SK-N-SH (cell line): ENCODE results near the gene IGSF23. TPM values are rescaled to one million over a fixed set of nuclear protein-coding genes. Genes with fewer than 3 reads are reported as not detected.
A peak's percentile ranks its signal among the peaks of the same experiment; 100 is the strongest.

Experiments
- CTCF ChIA-PET: fragments of 300-600, 350-600 bp; formaldehyde crosslinking; extraction: SDS; loops from one replicate; lab custom pipeline; 2021; lab: Yijun Ruan, JAX
- POLR2A ChIA-PET: fragments of 350-600 bp; sonication (Branson Sonifier 250); formaldehyde crosslinking; extraction: SDS; loops from one replicate; lab custom pipeline; 2020; ENCODE audit warnings: antibody characterized with exemption, inconsistent platforms; lab: Yijun Ruan, JAX
- DNase-seq: peaks from one replicate; pipeline ENCODE4 v3.0.0; 2012
- H2AFZ ChIP-seq: fragments of 200-600 bp; sonication (generic); 2 replicates; pipeline ENCODE4 v1.8.1; 2016; ENCODE audit warnings: antibody characterized with exemption, mild to moderate bottlenecking, low read depth
- H3F3A ChIP-seq: fragments of 200-600 bp; sonication (generic); replicated peaks from 2 replicates; pipeline ENCODE3; 2016; ENCODE audit warnings: antibody characterized with exemption, mild to moderate bottlenecking; ENCODE audit not compliant: insufficient read depth
- H3K27ac ChIP-seq, 2 experiments: fragments of 200-500 bp in 1 of 2; fragments of 200-600 bp in 1 of 2; sonication (Bioruptor generic) in 1 of 2; sonication (generic), shearing (Covaris generic) in 1 of 2; 2 replicates each; pipeline versions ENCODE4 v1.5.1 to v1.6.1; 2014 to 2016; ENCODE audit warnings: low read depth in 2 of 2, inconsistent platforms in 1 of 2, low read length in 1 of 2, mild to moderate bottlenecking in 1 of 2, mixed read lengths in 1 of 2
- H3K27me3 ChIP-seq: fragments of 200-600 bp; sonication (generic), shearing (Covaris generic); 2 replicates; pipeline ENCODE4 v1.6.1; 2016; ENCODE audit warnings: mixed run types; ENCODE audit not compliant: insufficient read depth
- H3K36me3 ChIP-seq, 2 experiments: fragments of 200-500 bp in 1 of 2; fragments of 200-600 bp in 1 of 2; sonication (Bioruptor generic) in 1 of 2; sonication (generic) in 1 of 2; replicated peaks in 1 of 2; 2 replicates each; pipeline versions ENCODE3 to v1.5.1; 2014 to 2016; ENCODE audit warnings: low read length in 1 of 2, mild to moderate bottlenecking in 1 of 2; ENCODE audit not compliant: insufficient read depth in 2 of 2, control insufficient read depth in 1 of 2
- H3K4me1 ChIP-seq, 2 experiments: fragments of 200-500 bp in 1 of 2; fragments of 200-600 bp in 1 of 2; sonication (Bioruptor generic) in 1 of 2; sonication (generic), shearing (Covaris generic) in 1 of 2; 2 replicates each; pipeline versions ENCODE4 v1.5.1 to v1.6.1; 2014 to 2016; ENCODE audit warnings: low read depth in 1 of 2, low read length in 1 of 2, mixed run types in 1 of 2; ENCODE audit not compliant: insufficient read depth in 2 of 2, control insufficient read depth in 1 of 2
- H3K4me2 ChIP-seq: fragments of 200-600 bp; sonication (generic), shearing (Covaris generic); 2 replicates; pipeline ENCODE4 v1.6.1; 2017; ENCODE audit warnings: mixed run types
- H3K4me3 ChIP-seq, 2 experiments: fragments of 200-500 bp in 1 of 2; fragments of 200-600 bp in 1 of 2; sonication (Bioruptor generic) in 1 of 2; sonication (generic), shearing (Covaris generic) in 1 of 2; 2 replicates each; pipeline versions ENCODE4 v1.5.1 to v1.8.1; 2014 to 2016; ENCODE audit warnings: low read depth in 2 of 2, inconsistent platforms in 1 of 2, low read length in 1 of 2, mild to moderate bottlenecking in 1 of 2, mixed read lengths in 1 of 2, moderate library complexity in 1 of 2
- H3K79me2 ChIP-seq: fragments of 200-600 bp; sonication (generic); 2 replicates; pipeline ENCODE4 v1.8.1; 2017; ENCODE audit warnings: mild to moderate bottlenecking; ENCODE audit not compliant: insufficient read depth
- H3K9ac ChIP-seq: fragments of 200-600 bp; sonication (generic); 2 replicates; pipeline ENCODE4 v1.6.1; 2017; ENCODE audit warnings: mixed run types
- H3K9me2 ChIP-seq: fragments of 200-600 bp; sonication (generic); 2 replicates; pipeline ENCODE4 v1.6.1; 2017; ENCODE audit warnings: mixed run types
- H3K9me3 ChIP-seq: fragments of 200-600 bp; sonication (generic); 2 replicates; pipeline ENCODE4 v1.6.1; 2017; ENCODE audit warnings: mixed run types, mild to moderate bottlenecking, moderate library complexity
- H4K20me1 ChIP-seq: fragments of 200-600 bp; sonication (generic); 2 replicates; pipeline ENCODE4 v1.6.1; 2017; ENCODE audit warnings: mild to moderate bottlenecking, mixed run types; ENCODE audit not compliant: insufficient read depth
- CTCF ChIP-seq: fragments of 200-600 bp; sonication (generic); IDR thresholded peaks from 2 replicates; pipeline ENCODE4 v1.6.1; 2017; ENCODE audit warnings: antibody characterized with exemption, mild to moderate bottlenecking, moderate library complexity
- EP300 ChIP-seq, 2 experiments: IDR thresholded peaks; 2 replicates each; pipeline versions ENCODE4 v1.4.0 to v1.6.1; 2012; ENCODE audit warnings: borderline replicate concordance in 1 of 2, low read depth in 1 of 2, low read length in 1 of 2
- FOSL2 ChIP-seq: IDR thresholded peaks from 2 replicates; pipeline ENCODE4 v1.4.0; 2012; ENCODE audit warnings: low read depth, mild to moderate bottlenecking, moderate library complexity, borderline replicate concordance
- FOXJ3 ChIP-seq: sonication (generic); formaldehyde crosslinking; IDR thresholded peaks from 2 replicates; pipeline ENCODE4 v1.5.1; 2020; ENCODE audit warnings: mild to moderate bottlenecking, missing genetic modification reagents
- FOXM1 ChIP-seq: IDR thresholded peaks from 2 replicates; pipeline ENCODE4 v1.4.0; 2012; ENCODE audit warnings: low read depth, mild to moderate bottlenecking
- GATA2 ChIP-seq: sonication (generic); formaldehyde crosslinking; IDR thresholded peaks from 2 replicates; pipeline ENCODE4 v1.5.0; 2020; ENCODE audit warnings: mild to moderate bottlenecking, missing genetic modification reagents
- JUND ChIP-seq: IDR thresholded peaks from 2 replicates; pipeline ENCODE4 v1.4.0; 2012
- MXI1 ChIP-seq: IDR thresholded peaks from 2 replicates; pipeline ENCODE4 v1.6.1; 2012; ENCODE audit warnings: mild to moderate bottlenecking, low read depth, low read length, improper control_type of control experiment
- RCOR1 ChIP-seq: fragments of 150-350 bp; IDR thresholded peaks from 2 replicates; pipeline ENCODE4 v1.6.1; 2017; ENCODE audit warnings: antibody characterized with exemption, low read length
- REST ChIP-seq: IDR thresholded peaks from 2 replicates; pipeline ENCODE4 v1.6.1; 2012; ENCODE audit warnings: mild to moderate bottlenecking, low read depth, low read length, moderate library complexity
- RFX5 ChIP-seq: IDR thresholded peaks from 2 replicates; pipeline ENCODE4 v1.6.1; 2012; ENCODE audit warnings: mild to moderate bottlenecking, improper control_type of control experiment, low read length
- RXRA ChIP-seq: IDR thresholded peaks from 2 replicates; pipeline ENCODE4 v1.4.0; 2012; ENCODE audit warnings: low read depth, mild to moderate bottlenecking, borderline replicate concordance
- SIN3A ChIP-seq: IDR thresholded peaks from 2 replicates; pipeline ENCODE4 v1.6.1; 2012; ENCODE audit warnings: low read depth, mild to moderate bottlenecking, low read length, moderate library complexity, borderline replicate concordance
- SMC3 ChIP-seq: IDR thresholded peaks from 2 replicates; pipeline ENCODE4 v1.6.1; 2012; ENCODE audit warnings: low read depth, low read length, improper control_type of control experiment
- TCF12 ChIP-seq: IDR thresholded peaks from 2 replicates; pipeline ENCODE4 v1.4.0; 2012
- YY1 ChIP-seq: IDR thresholded peaks from 2 replicates; pipeline ENCODE4 v1.4.0; 2012; ENCODE audit warnings: low read depth, mild to moderate bottlenecking
- WGBS: methylation state at CpG from one replicate; pipeline ENCODE4 v1.1.6; 2017; ENCODE audit warnings: low lambda C conversion rate; 5-methylcytosine and 5-hydroxymethylcytosine counted together
- polyA plus RNA-seq, 3 experiments: library from polyadenylated mRNA; depleted of rRNA; stranded (reverse); fragments of >200 nt; gene quantifications; 2 replicates each; pipeline ENCODE4 v1.2.3, GENCODE V29; 2012
- TF ChIP-seq, protein P1 (sequence below): IDR thresholded peaks from 2 replicates; pipeline ENCODE4 v1.4.0; 2012; ENCODE audit warnings: low read depth
- TF ChIP-seq, protein P2 (sequence below): IDR thresholded peaks from 2 replicates; pipeline ENCODE4; 2012
- TF ChIP-seq, protein P3 (sequence below): IDR thresholded peaks from 2 replicates; pipeline ENCODE4 v1.4.0; 2012; ENCODE audit warnings: low read depth, borderline replicate concordance

IGSF23 gene
- polyA plus RNA-seq, 1 of the 3 experiments (the other 2 are of a cell fraction) = 0.08 TPM

GRCh38 chr19:44626048-44626624 lies 12.8 kb downstream of the IGSF23 start (continued):
- peak; percentile 47; the same call in 1 of the 2 replicates for TF ChIP-seq REST
- TF ChIP-seq FOXM1 = no peak
- no peak for TF ChIP-seq FOXJ3
- TF ChIP-seq, protein P1, sequence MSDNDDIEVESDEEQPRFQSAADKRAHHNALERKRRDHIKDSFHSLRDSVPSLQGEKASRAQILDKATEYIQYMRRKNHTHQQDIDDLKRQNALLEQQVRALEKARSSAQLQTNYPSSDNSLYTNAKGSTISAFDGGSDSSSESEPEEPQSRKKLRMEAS = peak; percentile 39
- no peak for TF ChIP-seq CTCF
- TF ChIP-seq RCOR1 = no peak
- no peak for TF ChIP-seq RFX5
- TF ChIP-seq SIN3A = no peak
- TF ChIP-seq JUND = peak; percentile 91
- no peak for TF ChIP-seq MXI1
- no peak for TF ChIP-seq YY1
- peak; percentile 99 for TF ChIP-seq RXRA
- TF ChIP-seq GATA2 (CRISPR knock-in tag) = no peak

GRCh38 chr19:44627631-44628030 lies 14.3 kb downstream of the IGSF23 start:
- no peak overlapping the region for H3K4me2 ChIP-seq
- no peak for DNase-seq
- no peak overlapping the region for H3K4me3 ChIP-seq
- TF ChIP-seq FOSL2 = no peak
- TF ChIP-seq, protein P2, sequence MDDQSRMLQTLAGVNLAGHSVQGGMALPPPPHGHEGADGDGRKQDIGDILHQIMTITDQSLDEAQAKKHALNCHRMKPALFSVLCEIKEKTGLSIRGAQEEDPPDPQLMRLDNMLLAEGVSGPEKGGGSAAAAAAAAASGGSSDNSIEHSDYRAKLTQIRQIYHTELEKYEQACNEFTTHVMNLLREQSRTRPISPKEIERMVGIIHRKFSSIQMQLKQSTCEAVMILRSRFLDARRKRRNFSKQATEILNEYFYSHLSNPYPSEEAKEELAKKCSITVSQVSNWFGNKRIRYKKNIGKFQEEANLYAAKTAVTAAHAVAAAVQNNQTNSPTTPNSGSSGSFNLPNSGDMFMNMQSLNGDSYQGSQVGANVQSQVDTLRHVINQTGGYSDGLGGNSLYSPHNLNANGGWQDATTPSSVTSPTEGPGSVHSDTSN = no peak
- TF ChIP-seq, protein P1 = no peak
- TF ChIP-seq TCF12 = no peak
- no peak for TF ChIP-seq SMC3
- no peak for TF ChIP-seq RCOR1
- no peak for TF ChIP-seq FOXJ3
- TF ChIP-seq MXI1 = no peak
- no peak for TF ChIP-seq JUND
- TF ChIP-seq, protein P3, sequence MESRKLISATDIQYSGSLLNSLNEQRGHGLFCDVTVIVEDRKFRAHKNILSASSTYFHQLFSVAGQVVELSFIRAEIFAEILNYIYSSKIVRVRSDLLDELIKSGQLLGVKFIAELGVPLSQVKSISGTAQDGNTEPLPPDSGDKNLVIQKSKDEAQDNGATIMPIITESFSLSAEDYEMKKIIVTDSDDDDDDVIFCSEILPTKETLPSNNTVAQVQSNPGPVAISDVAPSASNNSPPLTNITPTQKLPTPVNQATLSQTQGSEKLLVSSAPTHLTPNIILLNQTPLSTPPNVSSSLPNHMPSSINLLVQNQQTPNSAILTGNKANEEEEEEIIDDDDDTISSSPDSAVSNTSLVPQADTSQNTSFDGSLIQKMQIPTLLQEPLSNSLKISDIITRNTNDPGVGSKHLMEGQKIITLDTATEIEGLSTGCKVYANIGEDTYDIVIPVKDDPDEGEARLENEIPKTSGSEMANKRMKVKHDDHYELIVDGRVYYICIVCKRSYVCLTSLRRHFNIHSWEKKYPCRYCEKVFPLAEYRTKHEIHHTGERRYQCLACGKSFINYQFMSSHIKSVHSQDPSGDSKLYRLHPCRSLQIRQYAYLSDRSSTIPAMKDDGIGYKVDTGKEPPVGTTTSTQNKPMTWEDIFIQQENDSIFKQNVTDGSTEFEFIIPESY = no peak
- no peak for TF ChIP-seq SIN3A
- TF ChIP-seq EP300 (IDR thresholded peaks at IDR 0.05; ENCODE audit: borderline replicate concordance in 1 of 2, low read depth in 1 of 2, low read length in 1 of 2) = no peak
- no peak for TF ChIP-seq RXRA
- H3K9ac ChIP-seq = no peak overlapping the region
- WGBS = 96% methylated on average over 4 of the region's 4 CpGs
- peaks cover 13% of the 10 kb centered on the region for H3F3A ChIP-seq
- H3K27ac ChIP-seq = no peak overlapping the region
- no peaks in the 10 kb centered on the region for H3K9me2 ChIP-seq
- H3K27me3 ChIP-seq = no peaks in the 10 kb centered on the region
- H4K20me1 ChIP-seq = no peaks in the 10 kb centered on the region
- no peaks in the 10 kb centered on the region for H3K79me2 ChIP-seq
- CTCF ChIA-PET = interaction anchor here (1.3 to 1.6 kb wide), 2 partner anchors 30 to 57 kb away, joined by 4 to 5 read pairs; no protein-coding TSS in a partner anchor
- H3K36me3 ChIP-seq = peaks cover 0 to 5% of the 10 kb centered on the region in 2 experiments
- H2AFZ ChIP-seq = no peak overlapping the region
- 0 out of 4 replicates have a peak, but pooled peaks cover 0 to 11% of the 10 kb centered on the region in 2 experiments for H3K4me1 ChIP-seq
- POLR2A ChIA-PET = no interaction called here
- H3K9me3 ChIP-seq = no peaks in the 10 kb centered on the region
